ENCODE data around the gene TRPT1. TPM values are rescaled to one million over a fixed set of nuclear protein-coding genes. Genes with fewer than 3 reads are reported as not detected.
A peak's percentile ranks its signal among the peaks of the same experiment; 100 is the strongest.

Gene TRPT1
- total RNA-seq, 1 experiment from 2014 or later: 43.1 TPM

GRCh38 chr11:64196626-64197025 is 29.4 kb downstream of the TRPT1 start:
- intact Hi-C loops (cut with micrococcal nuclease; ENCODE audit: unreplicated experiment): no loop called here
- no peak overlapping the region for H3K4me3 Mint-ChIP-seq (ENCODE audit: low read depth, unreplicated experiment)
- CTCF ChIA-PET: no interaction called here
- no TSS peak for BruUV-seq (replicated peaks)
- H3K4me1 Mint-ChIP-seq (ENCODE audit: low read depth, unreplicated experiment): no peaks in the 10 kb centered on the region
- H3K27ac Mint-ChIP-seq (ENCODE audit: unreplicated experiment): no peak overlapping the region
- H3K9me3 Mint-ChIP-seq (ENCODE audit: low read depth, unreplicated experiment): no peaks in the 10 kb centered on the region
- peaks cover 82% of the 10 kb centered on the region for H3K36me3 Mint-ChIP-seq (ENCODE audit: insufficient read depth, unreplicated experiment)
- no peaks in the 10 kb centered on the region for H3K27me3 Mint-ChIP-seq (ENCODE audit: unreplicated experiment)
- no peak for DNase-seq
- TF ChIP-seq CTCF (IDR thresholded peaks at IDR 0.05; ENCODE audit: unreplicated experiment): no peak

GRCh38 chr11:64192434-64192833 is 33.6 kb downstream of the TRPT1 start:
- CTCF ChIA-PET: no interaction called here
- Mint-ChIP-seq H3K36me3 (ENCODE audit: insufficient read depth, unreplicated experiment) (peaks cover 73% of the 10 kb centered on the region), H3K4me1 (ENCODE audit: low read depth, unreplicated experiment) (peaks cover 7% of the 10 kb centered on the region), H3K27me3 (ENCODE audit: unreplicated experiment) (no peaks in the 10 kb centered on the region), H3K27ac (ENCODE audit: unreplicated experiment) (no peak overlapping the region), H3K9me3 (ENCODE audit: low read depth, unreplicated experiment) (no peaks in the 10 kb centered on the region), H3K4me3 (ENCODE audit: low read depth, unreplicated experiment) (no peak overlapping the region)
- no peak for DNase-seq
- BruUV-seq (replicated peaks): no TSS peak
- intact Hi-C loops (cut with micrococcal nuclease; ENCODE audit: unreplicated experiment): no loop called here
- no peak for TF ChIP-seq CTCF (IDR thresholded peaks at IDR 0.05; ENCODE audit: unreplicated experiment)

GRCh38 chr11:64186492-64187165 is 39.4 kb downstream of the TRPT1 start:
- no peak for DNase-seq
- no TSS peak for BruUV-seq (replicated peaks)
- CTCF ChIA-PET: interaction anchor here (0.6 to 1.2 kb wide), 3 partner anchors 33 to 169 kb away, joined by 3 to 12 read pairs (median 4); no protein-coding TSS in a partner anchor
- Mint-ChIP-seq H3K36me3 (ENCODE audit: insufficient read depth, unreplicated experiment) (peaks cover 33% of the 10 kb centered on the region), H3K9me3 (ENCODE audit: low read depth, unreplicated experiment) (no peaks in the 10 kb centered on the region), H3K4me3 (ENCODE audit: low read depth, unreplicated experiment) (no peak overlapping the region), H3K27ac (ENCODE audit: unreplicated experiment) (no peak overlapping the region), H3K4me1 (ENCODE audit: low read depth, unreplicated experiment) (peaks cover 20% of the 10 kb centered on the region), H3K27me3 (ENCODE audit: unreplicated experiment) (no peaks in the 10 kb centered on the region)
- TF ChIP-seq CTCF (IDR thresholded peaks at IDR 0.05; ENCODE audit: unreplicated experiment): no peak
- intact Hi-C loops (cut with micrococcal nuclease; ENCODE audit: unreplicated experiment): no loop called here

GRCh38 chr11:64185693-64186491 is 40.1 kb downstream of the TRPT1 start, which contains the start of gene STIP1:
STIP1 (plus strand) TSS chr11:64186171; CDS start chr11:64186262, 91 bp downstream.
- H3K36me3 Mint-ChIP-seq (ENCODE audit: insufficient read depth, unreplicated experiment): peaks cover 31% of the 10 kb centered on the region
- no peaks in the 10 kb centered on the region for H3K9me3 Mint-ChIP-seq (ENCODE audit: low read depth, unreplicated experiment)
- peak; percentile 97 for DNase-seq
- no TSS peak for BruUV-seq (replicated peaks)
- CTCF ChIA-PET: interaction anchor here (0.5 to 1.4 kb wide), 10 partner anchors 19 to 1330 kb away, joined by 3 to 12 read pairs (median 4); partner anchors contain the start of genes PRDX5 and TRMT112
- intact Hi-C loops (cut with micrococcal nuclease; ENCODE audit: unreplicated experiment): loop anchor here (2.0 kb wide), 1 partner anchor 51 kb away; no protein-coding TSS in a partner anchor
- no peak within 1 kb of the TSS for H3K4me3 Mint-ChIP-seq (ENCODE audit: low read depth, unreplicated experiment)
- no peak for TF ChIP-seq CTCF (IDR thresholded peaks at IDR 0.05; ENCODE audit: unreplicated experiment)
- no peaks in the 10 kb centered on the region for H3K27me3 Mint-ChIP-seq (ENCODE audit: unreplicated experiment)
- no peak within 1 kb of the TSS for H3K27ac Mint-ChIP-seq (ENCODE audit: unreplicated experiment)
- H3K4me1 Mint-ChIP-seq (ENCODE audit: low read depth, unreplicated experiment): peaks cover 28% of the 10 kb centered on the region
